ENCODE results near the gene PMFBP1.

Gene PMFBP1

DNA sequence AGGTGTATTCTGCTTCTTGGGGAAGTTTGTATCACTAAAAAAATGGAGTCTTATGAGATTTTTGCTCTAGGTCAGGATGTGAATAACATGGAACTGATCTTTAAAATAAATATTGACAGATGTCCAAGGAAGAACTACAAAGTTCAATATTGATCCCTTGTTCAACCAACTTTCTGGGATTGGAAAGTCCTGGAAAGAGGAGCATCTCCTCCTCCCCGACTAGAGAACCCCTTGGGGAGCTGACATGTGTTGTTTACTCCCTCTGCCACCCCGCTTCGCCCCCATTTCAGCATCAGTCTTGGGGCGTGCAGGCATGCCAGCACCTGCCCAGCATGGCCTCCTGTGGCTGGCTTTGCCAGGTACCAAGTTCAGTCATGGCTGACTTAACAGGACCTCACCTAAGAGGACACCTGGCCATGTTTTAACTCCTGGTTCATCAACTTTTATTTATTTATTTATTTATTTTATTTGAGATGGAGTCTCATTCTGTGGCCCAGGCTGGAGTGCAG is 33.8 kb downstream of the PMFBP1 start:
- no peak for DNase-seq
- in situ Hi-C loops (cut with HindIII; ENCODE audit: low pct_ligation_motif_present, low pct_unique_long_range_greater_than_20kb, low sequenced_read_pairs) = loop anchor here (25.0 kb wide), 1 partner anchor 324 kb away; no protein-coding TSS in a partner anchor

DNA sequence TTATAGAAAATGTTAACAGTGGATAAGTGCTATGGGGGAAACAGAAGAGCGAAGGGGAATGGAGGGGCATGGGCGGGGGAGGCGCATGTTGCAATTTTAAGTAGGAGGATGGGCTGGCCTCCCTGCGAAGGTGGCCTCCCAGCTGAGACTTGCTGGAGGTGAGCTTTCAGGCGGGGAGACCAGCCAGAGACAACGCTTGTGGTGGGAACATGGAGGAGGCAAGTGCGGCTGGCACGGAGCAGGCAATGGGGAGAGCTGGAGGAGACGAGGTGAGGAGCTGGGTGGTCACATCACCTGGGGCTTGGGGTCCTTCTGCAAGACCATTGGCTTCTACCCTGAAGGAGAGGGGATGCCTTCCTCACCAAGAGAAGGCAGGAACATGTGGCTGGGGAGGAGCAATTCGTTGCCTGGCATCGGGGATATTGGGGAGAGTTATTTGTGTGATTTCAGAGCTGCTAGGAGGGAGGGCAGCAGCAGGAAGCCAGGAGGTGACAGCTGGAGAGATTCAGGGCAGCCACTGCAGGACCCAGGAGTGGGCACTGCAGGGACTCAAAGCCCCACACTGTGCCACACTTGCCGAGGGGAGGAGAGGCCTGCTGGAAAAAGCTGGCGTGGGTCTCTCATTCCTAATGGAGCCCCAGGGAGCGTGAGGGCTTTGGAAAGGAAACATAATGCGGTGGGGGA is 34.4 kb downstream of the PMFBP1 start:
- in situ Hi-C loops (cut with HindIII; ENCODE audit: low pct_ligation_motif_present, low pct_unique_long_range_greater_than_20kb, low sequenced_read_pairs) = loop anchor here (25.0 kb wide), 1 partner anchor 325 kb away; no protein-coding TSS in a partner anchor
- DNase-seq = no peak

DNA sequence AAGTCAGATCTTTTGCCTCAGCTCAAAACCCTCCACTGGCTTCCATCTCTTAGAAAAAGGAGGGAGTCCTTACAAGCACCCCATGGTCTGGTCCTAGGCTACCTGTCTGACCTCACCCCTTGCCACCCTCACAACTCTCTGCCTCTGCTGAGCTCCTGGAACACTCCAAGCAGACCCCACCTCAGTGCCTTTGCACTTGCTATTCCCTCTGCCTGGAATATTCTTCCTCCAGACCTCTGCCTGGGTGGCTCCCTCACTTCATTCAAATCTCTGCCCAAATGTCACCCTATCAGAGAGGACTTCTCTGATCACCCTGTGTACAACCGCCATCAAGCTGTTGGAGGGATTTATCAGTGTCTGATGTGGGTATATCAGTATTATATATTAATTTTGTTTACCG is 37.4 kb downstream of the PMFBP1 start:
- DNase-seq = no peak

DNA sequence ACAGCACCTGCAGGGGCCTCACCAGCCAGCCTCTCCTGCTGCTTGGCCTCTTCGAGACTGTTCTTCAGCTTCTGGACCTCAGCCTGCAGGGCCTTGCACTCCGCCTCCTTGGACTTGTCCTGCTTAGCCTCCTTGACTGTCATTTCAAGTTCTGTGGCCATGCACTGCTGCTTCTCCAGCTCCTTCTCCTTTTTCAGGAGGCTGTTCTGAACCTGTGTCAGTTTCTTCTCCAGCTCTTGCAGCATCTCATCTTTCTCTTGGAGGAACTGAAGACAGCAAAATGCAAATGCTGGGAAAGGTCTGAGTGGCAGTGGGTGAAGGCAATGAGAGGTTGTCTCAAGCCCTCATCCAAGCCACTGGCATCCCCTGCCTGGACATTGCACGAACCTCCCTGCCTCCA is 39.2 kb downstream of the PMFBP1 start:
- in situ Hi-C loops (cut with HindIII; ENCODE audit: low pct_ligation_motif_present, low pct_unique_long_range_greater_than_20kb, low sequenced_read_pairs) = loop anchor here (25.0 kb wide), 1 partner anchor 330 kb away; no protein-coding TSS in a partner anchor
- no peak for DNase-seq

More for the DNA sequence above, 37.4 kb downstream of the PMFBP1 start:
- in situ Hi-C loops (cut with HindIII; ENCODE audit: low pct_ligation_motif_present, low pct_unique_long_range_greater_than_20kb, low sequenced_read_pairs) = loop anchor here (25.0 kb wide), 1 partner anchor 328 kb away; no protein-coding TSS in a partner anchor

DNA sequence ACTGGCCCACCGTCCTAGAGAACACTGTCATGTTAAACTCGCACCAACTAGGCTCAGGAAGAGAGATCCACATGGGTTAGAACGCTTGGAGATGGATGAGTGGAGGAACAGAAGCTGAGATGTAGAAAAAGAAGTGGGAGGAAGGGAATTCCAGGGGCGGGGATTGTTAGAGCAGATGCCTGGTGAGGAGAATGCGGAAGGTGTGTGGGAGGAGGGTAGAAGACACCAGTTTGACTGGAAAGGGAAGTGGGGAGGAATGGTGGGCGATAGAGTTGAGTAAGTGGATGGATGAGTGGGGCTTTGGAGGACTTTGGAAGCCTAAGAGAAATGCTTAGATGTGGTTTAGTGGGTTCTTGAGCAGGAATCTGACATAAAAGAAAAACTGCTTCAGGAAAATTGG is 40.9 kb downstream of the PMFBP1 start:
- in situ Hi-C loops (cut with HindIII; ENCODE audit: low pct_ligation_motif_present, low pct_unique_long_range_greater_than_20kb, low sequenced_read_pairs) = loop anchor here (25.0 kb wide), 1 partner anchor 331 kb away; no protein-coding TSS in a partner anchor
- DNase-seq = no peak

DNA sequence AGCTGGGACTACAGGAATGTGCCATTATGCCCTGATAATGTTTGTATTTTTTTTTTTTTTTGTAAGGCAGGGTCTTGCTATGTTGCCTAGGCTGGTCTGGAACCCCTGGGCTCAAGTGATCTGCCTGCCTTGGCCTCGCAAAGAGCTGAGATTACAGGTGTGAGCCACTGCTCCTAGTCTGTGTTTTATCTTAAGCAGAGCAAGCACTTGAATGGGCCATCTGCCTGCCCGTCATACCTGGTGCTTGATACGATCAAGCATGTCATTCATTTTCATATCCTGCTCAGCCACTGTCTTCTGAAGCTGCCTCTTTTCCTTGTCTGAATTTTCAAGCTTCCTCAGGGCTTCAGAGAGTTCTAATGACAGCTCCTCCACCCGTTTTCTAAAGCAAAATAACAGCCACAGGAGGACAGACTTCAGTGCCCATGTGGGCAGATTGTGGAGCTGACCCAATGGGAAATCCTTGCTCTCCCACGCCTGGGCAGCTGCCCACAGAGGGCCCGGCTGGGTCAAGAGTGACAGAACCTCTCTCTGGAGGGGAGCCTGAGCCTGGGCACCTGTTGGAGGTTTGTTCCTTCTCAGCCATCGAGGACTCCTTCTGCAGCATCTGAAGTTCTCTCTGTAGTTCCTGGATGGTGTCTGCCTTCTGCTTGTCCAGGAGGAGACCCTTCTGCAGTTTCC is 41.8 kb downstream of the PMFBP1 start:
- in situ Hi-C loops (cut with HindIII; ENCODE audit: low pct_ligation_motif_present, low pct_unique_long_range_greater_than_20kb, low sequenced_read_pairs) = loop anchor here (25.0 kb wide), 1 partner anchor 332 kb away; no protein-coding TSS in a partner anchor
- DNase-seq = no peak

DNA sequence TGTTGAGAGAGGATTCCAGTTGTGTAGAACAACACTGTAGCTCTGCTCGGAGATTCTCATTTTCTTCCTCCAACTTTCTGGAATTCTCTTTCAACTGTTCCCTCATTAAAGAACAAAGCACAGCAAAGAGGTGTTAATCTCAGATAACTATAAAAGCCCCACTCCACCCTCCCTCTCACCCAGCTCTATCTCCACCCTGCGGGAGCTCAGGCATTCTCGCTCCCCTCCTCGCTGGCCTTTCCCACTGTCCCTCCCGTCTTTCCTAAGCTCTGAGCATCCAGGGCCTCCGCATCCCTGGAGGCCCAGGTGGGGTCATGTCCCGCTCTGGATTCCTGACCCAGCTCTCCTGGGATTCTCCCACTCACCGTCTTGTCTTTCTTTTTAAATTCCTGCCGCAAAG is 43.3 kb downstream of the PMFBP1 start:
- no peak for DNase-seq
- in situ Hi-C loops (cut with HindIII; ENCODE audit: low pct_ligation_motif_present, low pct_unique_long_range_greater_than_20kb, low sequenced_read_pairs) = loop anchor here (25.0 kb wide), 1 partner anchor 334 kb away; no protein-coding TSS in a partner anchor

DNA sequence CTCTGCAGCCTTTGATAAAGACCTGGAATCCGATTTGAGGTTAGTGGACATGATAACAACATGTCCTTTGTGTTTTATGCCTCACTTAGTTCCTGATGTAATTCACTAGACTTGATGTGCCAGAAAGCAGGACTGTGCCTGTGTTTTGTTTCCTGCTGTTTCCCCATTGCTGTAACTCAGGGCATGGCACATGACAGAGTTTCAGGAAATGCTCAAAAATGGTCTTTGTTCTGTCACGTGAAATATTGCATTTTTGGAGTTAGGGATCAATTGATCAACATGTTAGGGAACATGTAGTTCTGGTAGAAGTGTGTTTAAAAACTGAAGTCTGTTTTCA is 45.6 kb downstream of the PMFBP1 start:
- in situ Hi-C loops (cut with HindIII; ENCODE audit: low pct_ligation_motif_present, low pct_unique_long_range_greater_than_20kb, low sequenced_read_pairs) = loop anchor here (25.0 kb wide), 1 partner anchor 336 kb away; no protein-coding TSS in a partner anchor
- DNase-seq = no peak

DNA sequence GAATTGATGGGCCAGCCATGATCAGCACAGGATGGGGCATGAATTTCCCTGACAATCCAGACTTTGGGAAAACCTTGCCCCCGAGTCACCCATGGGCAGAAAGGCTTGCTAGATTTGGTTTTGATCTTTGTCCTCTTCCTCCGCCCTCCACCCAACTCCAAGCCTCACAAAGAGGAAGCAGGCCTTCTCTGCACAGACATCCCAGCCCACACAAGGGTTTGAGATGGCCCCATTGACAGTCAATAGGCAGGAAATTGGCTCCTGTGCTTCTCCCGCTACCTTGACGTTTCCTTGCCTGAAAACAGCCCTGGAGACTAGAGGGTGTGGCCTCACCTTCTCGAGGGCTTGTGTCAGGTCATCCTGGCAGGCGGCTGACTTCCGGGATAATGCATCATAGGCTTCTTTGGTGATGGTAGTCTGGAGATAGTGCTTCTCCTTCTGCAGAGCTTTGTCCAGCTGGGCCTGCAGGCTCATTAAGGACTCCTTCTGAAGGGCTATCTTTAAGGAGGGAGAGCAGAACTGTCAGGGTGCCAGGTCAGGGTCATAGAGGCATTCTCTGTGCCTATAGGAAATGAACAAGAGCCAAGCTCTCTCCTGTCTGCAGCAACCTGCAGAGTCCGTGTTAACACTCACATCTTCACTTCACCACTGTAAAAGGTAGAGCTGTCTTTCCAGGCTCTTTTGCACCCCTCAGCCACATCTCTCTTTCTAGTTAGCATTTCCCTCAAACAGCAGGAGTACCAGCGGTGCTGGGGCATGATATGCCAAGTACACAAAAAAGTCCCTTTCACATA is 46.1 kb downstream of the PMFBP1 start:
- DNase-seq = no peak
- in situ Hi-C loops (cut with HindIII; ENCODE audit: low pct_ligation_motif_present, low pct_unique_long_range_greater_than_20kb, low sequenced_read_pairs) = loop anchor here (25.0 kb wide), 1 partner anchor 336 kb away; no protein-coding TSS in a partner anchor

DNA sequence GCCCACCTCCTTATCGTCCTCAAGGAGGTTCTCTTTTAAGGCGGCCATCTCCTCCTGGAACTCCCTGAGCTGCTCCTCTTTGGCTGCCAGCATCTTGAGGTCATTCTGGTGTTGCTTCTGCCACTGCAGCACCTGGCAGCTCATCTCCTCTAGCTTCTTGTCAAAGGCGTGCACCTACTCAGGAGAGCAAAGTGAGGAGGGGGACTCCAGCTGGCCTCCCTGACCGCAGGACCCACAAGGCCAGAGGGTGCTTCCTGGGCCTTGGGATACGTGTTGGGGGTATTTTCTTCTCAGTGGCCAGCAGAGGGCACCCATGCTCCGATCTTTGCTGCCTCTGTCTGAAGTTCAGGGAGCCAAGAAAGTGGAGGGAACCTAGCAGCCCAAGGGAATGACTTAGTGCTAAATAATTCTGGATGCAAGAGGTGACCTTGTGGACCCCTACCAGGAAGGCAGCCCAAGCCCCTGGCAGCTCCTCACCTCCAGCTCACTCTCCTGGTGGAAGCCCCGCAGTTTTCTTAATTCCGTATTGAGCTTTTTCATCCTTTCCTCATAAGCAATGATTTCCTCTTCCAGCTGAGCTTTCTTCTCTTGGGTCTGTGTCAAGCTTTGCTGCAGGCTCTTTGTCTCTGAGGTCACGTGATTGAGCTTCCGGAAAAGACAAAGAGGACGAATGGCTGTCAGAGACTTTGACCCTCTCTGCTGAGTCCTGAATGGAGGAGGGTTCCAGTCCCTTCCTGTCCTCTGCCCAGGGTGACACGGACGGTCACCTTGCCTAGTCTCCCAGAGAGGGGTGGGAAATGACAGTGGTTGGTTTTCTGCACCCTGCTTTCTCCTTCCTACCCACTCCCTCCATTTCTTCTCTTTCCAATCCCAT is 47.0 kb downstream of the PMFBP1 start:
- in situ Hi-C loops (cut with HindIII; ENCODE audit: low pct_ligation_motif_present, low pct_unique_long_range_greater_than_20kb, low sequenced_read_pairs) = loop anchor here (25.0 kb wide), 1 partner anchor 337 kb away; no protein-coding TSS in a partner anchor
- DNase-seq = peak; percentile 67

DNA sequence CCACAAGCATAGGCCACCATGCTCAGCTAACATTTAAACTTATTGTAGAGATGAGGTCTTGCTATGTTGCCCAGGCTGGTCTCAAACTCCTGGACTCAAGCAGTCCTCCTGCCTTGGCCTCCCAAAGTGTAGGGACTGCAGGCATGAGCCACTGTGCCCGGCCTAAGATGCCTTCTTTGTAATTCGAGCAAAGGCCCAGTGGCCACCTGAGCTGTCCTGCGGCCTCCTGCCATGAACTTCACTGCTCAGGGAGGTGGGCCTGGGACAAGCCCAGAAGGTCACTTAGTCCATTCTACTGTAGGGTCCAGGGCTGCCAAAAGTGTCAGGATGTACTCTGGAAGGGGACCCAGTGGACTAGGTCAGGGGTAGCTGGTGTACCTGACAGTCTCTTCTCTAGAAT is 47.8 kb downstream of the PMFBP1 start:
- in situ Hi-C loops (cut with HindIII; ENCODE audit: low pct_ligation_motif_present, low pct_unique_long_range_greater_than_20kb, low sequenced_read_pairs) = no loop called here
- no peak for DNase-seq

DNA sequence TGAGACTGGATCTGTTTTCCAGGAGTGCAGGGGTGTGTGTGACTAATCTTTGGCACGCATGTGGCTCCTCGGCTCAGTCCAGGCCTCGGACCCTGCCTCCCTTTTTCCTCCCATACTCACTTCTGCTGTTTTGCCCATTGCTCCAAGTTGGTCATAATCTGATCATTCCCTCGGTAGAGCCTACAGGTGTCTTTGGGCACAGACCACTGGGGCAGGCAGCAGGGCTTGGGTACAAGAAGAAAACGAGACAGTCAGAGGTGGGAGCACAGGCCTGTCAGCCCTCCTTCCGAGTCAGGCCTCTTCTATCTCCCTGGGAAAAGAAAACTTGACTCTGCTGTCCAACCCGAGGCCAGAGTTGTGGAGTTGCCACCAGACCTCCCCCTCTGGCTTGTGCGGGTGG is 48.5 kb downstream of the PMFBP1 start:
- in situ Hi-C loops (cut with HindIII; ENCODE audit: low pct_ligation_motif_present, low pct_unique_long_range_greater_than_20kb, low sequenced_read_pairs) = no loop called here
- no peak for DNase-seq

DNA sequence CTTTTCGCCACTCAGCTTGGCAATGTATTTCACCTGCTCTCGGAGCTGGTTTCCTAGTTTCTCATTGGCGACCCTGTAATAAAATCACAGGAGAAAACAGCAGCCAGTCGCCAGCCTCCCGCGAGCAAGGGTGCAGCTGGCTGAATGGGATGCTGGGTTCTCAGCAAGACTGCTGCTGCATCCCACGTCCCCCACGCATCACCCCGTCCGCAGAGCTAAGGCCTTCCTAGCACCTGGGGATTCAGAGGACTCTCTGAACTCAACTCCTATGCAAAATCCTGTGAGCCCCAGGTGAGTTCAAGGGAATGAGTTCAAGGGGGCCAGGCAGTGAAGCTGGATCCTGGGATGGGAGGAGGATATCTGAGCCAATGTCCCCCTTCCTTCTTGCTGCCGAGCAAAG is 49.0 kb downstream of the PMFBP1 start:
- no peak for DNase-seq
- in situ Hi-C loops (cut with HindIII; ENCODE audit: low pct_ligation_motif_present, low pct_unique_long_range_greater_than_20kb, low sequenced_read_pairs) = no loop called here

DNA sequence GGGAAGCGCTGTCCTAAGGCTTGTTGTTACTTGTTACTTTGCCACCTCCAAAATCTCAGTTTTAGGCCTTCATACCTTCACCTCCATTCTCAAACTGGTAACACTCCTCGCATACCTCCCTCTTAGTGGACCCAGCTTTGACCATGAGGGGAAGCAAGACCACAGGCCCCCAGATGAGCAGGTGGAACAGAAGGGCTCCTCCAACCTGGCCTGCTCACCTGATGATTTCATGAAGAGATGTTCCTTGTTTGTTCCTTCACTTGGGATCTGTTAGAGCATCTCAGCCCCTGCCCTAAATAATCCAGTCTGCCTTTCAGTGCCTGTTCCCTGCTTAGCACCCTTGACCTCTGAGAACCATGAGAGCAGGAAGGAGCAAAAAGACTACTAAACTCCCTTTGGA is 49.6 kb downstream of the PMFBP1 start:
- in situ Hi-C loops (cut with HindIII; ENCODE audit: low pct_ligation_motif_present, low pct_unique_long_range_greater_than_20kb, low sequenced_read_pairs) = no loop called here

DNA sequence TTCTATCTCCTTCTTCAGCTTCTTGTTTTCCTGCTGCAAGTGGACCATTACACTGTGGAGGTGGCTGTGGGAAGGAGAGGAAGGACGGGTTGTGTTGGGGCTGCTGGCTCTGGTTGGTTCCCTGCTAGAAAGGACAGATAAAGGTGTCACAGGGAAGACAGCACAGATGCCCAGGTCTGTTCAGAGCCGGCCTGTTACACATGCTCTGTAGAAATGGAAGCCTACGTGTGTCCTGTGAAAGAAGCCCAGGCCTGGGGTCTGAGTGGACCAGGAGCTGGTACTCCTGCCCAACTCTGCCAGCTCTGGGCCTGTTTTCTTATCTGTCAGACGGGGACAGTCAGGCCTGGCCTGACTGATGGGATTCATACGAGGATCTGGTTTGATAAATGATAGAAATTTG is 51.9 kb downstream of the PMFBP1 start:
- in situ Hi-C loops (cut with HindIII; ENCODE audit: low pct_ligation_motif_present, low pct_unique_long_range_greater_than_20kb, low sequenced_read_pairs) = no loop called here
- DNase-seq = no peak

More for the DNA sequence above, 49.6 kb downstream of the PMFBP1 start:
- DNase-seq = no peak

DNA sequence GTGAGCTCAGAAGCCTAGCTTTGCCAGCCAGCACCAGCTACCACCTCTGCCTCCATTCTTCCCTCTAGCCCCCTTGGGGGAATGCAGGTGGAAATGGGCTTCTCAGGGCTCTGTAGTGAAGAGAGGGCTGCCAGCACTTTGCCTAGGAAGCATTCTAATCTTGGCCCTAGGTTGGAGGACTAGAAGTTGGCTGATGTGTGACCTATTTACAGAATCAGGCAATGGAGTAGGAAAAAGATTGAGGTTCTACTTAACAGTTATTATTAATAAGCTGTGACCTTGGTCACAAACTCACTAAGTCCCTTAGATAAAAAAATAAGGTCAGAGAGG is 58.4 kb downstream of the PMFBP1 start:
- no peak for DNase-seq
- in situ Hi-C loops (cut with HindIII; ENCODE audit: low pct_ligation_motif_present, low pct_unique_long_range_greater_than_20kb, low sequenced_read_pairs) = no loop called here

DNA sequence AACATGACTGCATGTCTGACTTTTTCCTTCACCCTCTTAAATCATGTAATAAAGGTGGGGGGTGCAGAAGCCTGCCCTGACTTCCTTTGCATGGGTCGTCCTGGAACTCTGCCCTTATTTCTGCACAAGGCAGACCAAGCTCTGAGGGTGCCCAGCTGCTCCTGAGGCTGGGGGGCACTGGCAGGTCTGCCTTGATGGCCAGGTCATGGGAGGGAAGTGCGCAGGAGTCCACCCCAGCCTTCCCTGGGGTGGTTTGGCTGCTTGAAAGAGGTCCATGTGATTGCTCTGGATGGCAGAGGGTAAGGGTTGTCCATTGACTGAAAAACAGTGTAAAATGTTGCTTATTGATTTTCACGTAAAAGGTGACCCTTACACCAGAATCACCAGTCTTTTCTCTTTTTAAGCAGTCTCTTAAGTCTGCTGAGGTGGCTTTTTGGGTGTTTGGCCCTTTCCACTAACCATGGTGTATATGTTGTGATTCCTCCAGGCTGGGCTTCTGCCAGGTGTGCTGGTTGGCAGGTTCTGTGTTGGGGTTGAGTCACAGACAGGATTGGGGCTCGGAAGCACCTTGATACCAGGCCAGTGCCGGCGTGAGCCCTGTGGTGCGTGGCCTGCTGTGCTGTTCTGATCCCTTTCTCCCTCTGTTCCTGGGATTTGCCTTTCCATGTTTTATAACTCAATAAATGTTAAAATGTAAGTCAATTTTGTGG is 58.9 kb downstream of the PMFBP1 start:
- in situ Hi-C loops (cut with HindIII; ENCODE audit: low pct_ligation_motif_present, low pct_unique_long_range_greater_than_20kb, low sequenced_read_pairs) = no loop called here
- DNase-seq = no peak

DNA sequence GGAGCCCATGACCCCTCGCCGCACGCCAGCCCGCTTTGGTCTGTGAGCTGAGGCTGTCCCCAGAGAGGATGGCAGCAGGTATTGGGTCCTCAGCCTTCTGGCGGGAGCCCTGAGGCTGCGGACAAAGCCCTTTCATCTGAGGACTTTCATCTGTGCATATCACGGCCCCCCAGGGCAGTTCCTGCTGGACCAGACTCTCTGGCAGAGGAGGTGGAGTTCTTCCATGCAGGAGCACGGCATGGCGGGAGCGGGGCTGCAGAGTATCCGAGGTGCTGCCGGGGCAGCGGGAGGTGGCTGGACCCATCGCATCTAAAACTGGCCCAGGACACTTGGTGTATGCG is 59.5 kb downstream of the PMFBP1 start:
- DNase-seq = no peak
- in situ Hi-C loops (cut with HindIII; ENCODE audit: low pct_ligation_motif_present, low pct_unique_long_range_greater_than_20kb, low sequenced_read_pairs) = no loop called here
